IMR-90 (cell line): ENCODE measurements around the gene SOBP.

ENCODE experiments used
- BHLHE40 ChIP-seq: fragments of 150-350 bp; IDR thresholded peaks from 2 replicates; pipeline ENCODE4 v1.6.1; 2016; ENCODE audit warnings: mild to moderate bottlenecking, low read depth, low read length
- CEBPB ChIP-seq: IDR thresholded peaks from 2 replicates; pipeline ENCODE4 v1.6.1; 2012; ENCODE audit warnings: low read depth, low read length, improper control_type of control experiment
- CTCF ChIP-seq: conservative IDR thresholded peaks from 2 replicates; pipeline ENCODE4 v1.5.1; 2012; ENCODE audit warnings: mild to moderate bottlenecking, low read depth, low read length, improper control_type of control experiment
- FOS ChIP-seq: fragments of 150-350 bp; IDR thresholded peaks from 2 replicates; pipeline ENCODE4 v1.6.1; 2016; ENCODE audit warnings: low read depth, low read length
- MAFK ChIP-seq: IDR thresholded peaks from 2 replicates; pipeline ENCODE4 v1.6.1; 2012; ENCODE audit warnings: low read depth, low read length, improper control_type of control experiment
- MXI1 ChIP-seq: IDR thresholded peaks from 2 replicates; pipeline ENCODE4 v1.6.1; 2012; ENCODE audit warnings: low read depth, mild to moderate bottlenecking, low read length, moderate library complexity, borderline replicate concordance
- POLR2A ChIP-seq: IDR thresholded peaks from 2 replicates; pipeline ENCODE4 v1.6.1; 2012; ENCODE audit warnings: mild to moderate bottlenecking, low read depth, low read length
- RAD21 ChIP-seq: IDR thresholded peaks from 2 replicates; pipeline ENCODE4 v1.6.1; 2012; ENCODE audit warnings: low read length, improper control_type of control experiment
- RFX5 ChIP-seq: IDR thresholded peaks from 2 replicates; pipeline ENCODE4 v1.8.0; 2012; ENCODE audit warnings: low read depth, mild to moderate bottlenecking, low read length, moderate library complexity
- USF2 ChIP-seq: fragments of 150-350 bp; IDR thresholded peaks from 2 replicates; pipeline ENCODE4 v1.6.1; 2017; ENCODE audit warnings: mild to moderate bottlenecking, antibody characterized with exemption, low read length, low read depth

GRCh38 chr6:107600121-107600520 is 110.2 kb downstream of the SOBP start:
- no peak for TF ChIP-seq FOS
- TF ChIP-seq CTCF: no peak
- TF ChIP-seq POLR2A: no peak
- TF ChIP-seq USF2: no peak
- TF ChIP-seq MXI1: no peak
- no peak for TF ChIP-seq RAD21
- no peak for TF ChIP-seq MAFK
- no peak for TF ChIP-seq BHLHE40
- TF ChIP-seq CEBPB: no peak
- TF ChIP-seq RFX5: no peak
